ENCODE results near the gene TIGD2.

The TIGD2 gene

DNA sequence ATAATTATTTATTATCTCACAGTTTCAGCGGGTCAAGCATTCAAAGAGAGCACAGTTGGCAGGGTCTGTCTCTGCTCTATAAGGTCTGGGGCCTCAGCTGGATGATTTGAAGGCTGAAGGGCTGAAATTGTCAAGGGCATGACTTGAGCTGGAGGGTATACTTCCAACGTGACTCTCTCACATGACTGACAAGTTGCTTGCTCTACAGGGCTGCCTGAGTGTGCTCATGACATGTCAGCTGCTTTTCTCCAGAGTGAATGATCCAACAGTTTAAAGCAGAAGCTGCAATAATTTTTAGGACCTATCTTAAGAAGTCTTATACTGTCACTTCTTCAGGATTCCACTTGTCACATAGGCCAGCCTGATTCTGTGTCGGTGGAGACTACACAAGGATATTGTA is 51.2 kb downstream of the TIGD2 start:
- no peak for DNase-seq (ENCODE audit: low read depth in 2 of 2)

DNA sequence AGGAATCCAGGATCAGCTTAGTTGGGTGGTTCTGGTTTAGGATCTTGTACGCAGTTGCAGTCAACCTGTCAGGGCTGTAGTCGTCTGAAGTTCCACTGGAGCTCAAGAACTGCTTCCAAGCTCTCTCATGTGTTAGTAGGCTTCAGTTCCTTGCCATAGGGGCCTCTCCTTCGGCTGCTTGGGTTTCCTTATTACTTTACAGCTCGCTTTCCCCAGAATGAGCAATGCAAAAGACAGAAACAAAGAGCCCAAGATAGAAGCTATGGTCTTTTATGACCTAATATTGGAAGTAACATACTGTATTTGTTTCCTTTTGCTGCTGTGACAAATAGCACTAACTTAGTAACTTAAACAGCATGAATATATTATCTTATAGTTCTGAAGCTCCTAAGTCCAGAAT is 51.7 kb downstream of the TIGD2 start:
- no peak for DNase-seq (ENCODE audit: low read depth in 2 of 2)

DNA sequence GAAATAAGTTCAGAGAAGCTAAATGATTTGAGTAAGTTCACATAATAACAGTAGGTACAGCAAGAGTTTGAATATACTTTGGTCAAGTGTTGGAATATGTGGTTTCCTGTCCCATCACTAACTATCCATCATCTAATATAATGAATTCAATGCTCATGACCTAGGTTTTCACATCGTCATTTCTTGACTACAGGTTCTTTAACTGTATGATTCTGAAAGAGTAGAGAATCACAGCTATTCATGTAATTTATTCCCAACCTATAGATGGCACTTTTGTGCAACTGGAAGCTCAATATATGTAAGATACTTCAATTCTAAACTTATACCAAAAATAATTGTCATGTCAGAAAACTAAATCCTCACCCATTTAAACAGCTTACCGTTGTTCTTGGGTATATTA is 53.1 kb downstream of the TIGD2 start:
- DNase-seq (ENCODE audit: low read depth in 2 of 2): no peak
